ENCODE measurements around the gene RCC1.
A peak's percentile ranks its signal among the peaks of the same experiment; 100 is the strongest.
"Not testable (repeated sequence)": the region's sequence is repeated elsewhere in the genome, so short reads cannot be mapped to it uniquely, and the experiment has no call there.

RCC1 gene

DNA sequence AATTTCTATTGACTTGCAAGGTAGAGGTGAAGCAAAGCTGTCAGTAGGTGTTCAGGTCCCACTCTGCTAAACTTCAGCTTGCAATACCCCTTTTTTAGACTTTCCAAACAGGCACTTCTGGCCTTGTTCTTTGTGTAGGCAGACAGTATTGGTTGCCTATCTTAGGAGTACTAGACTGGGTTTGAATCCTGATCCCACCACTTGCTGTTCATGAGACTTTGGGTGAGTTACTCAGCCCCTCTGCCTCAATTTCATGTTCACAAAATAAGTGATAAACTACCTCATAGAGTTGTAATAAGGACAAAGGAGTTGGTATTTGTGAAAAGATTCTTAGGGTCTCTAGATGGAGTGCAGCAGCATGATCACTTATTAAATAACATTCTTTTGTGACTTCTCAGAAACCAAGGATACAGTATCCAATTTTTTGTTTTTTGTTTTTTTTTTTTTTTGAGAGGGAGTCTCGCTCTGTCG lies 5.2 kb downstream of the RCC1 start:
- no peak for DNase-seq (ENCODE audit: low read depth in 2 of 2)

DNA sequence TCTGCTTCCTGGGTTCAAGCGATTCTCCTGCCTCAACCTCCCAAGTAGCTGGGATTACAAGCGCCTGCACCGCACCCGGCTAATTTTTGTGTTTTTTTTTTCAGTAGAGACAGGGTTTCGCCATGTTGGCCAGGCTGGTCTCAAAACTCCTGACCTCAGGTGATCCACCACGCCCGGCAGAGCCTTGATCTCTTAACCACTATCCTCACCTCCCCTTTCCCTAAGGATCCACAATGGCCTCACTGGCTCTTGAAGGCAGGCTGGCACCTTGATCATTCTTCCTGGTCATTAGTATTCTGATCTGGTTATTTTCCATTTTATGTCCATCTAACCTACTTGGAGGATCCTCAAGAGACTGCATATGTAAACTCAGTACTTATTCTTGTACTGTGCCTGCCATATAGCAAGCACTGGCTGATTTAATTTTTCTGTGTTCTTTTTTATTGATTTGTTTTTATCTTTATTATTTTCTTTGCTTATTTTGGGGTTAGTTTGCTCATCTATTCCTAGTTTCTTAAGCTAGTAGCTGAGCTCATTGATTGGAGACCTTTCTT lies 6.3 kb downstream of the RCC1 start:
- no peak for DNase-seq (ENCODE audit: low read depth in 2 of 2)

DNA sequence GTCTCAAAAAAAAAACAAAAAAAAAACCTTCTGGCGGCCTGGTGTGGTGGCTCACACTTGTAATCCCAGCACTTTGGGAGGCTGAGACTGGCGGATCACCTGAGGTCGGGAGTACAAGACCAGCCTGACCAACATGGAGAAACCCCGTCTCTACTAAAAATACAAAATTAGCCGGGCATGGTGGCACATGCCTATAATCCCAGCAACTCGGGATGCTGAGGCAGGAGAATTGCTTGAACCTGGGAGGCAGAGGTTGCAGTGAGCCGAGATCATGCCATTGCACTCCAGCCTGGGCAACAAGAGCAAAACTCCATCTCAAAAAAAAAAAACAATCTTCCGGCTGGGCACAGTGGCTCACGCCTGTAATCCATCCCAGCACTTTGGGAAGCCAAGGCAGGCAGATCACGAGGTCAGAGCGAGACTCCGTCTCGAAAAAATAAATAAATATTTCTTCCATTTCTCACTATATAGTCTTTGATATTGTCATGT lies 8.6 kb downstream of the RCC1 start:
- DNase-seq (ENCODE audit: low read depth in 2 of 2) = not testable (repeated sequence)

DNA sequence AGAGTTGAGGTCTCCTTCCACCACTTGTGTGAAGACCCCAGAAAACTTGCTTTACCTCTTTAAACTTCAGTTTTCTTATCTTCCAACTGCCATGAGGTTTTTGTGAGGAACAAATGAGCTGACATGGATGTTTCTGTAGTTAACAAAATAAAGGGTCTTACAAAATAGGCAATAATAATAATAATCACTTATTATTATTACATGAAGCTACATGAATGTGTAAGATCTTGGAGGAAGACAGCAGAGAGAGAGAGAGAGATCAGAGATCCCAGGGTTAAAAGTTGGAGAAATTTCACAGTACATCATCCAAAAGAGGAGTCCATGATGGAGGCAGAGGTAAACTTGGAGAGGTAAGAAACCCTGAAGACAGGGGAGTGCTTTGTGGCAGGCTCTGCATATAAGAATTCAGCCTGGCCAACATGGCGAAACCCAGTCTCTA lies 10.7 kb downstream of the RCC1 start:
- DNase-seq (ENCODE audit: low read depth in 2 of 2) = no peak

DNA sequence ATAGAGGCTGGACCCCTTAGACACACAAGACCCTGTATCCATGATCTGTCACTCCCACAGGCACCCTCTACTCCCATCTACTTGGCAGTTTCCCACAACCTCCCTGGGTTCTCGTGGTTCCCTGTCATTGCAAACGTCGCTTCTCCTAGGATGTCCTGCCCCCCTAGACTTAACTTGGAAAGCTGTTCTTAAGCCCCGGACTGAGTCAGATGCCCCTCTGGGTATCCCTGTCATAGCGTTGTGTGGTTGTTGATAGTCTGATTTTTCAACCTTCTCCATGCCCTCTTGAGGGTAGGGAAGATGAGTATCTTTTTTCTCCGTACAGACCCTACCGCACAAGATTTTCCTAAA lies 11.8 kb downstream of the RCC1 start:
- no peak for DNase-seq (ENCODE audit: low read depth in 2 of 2)

DNA sequence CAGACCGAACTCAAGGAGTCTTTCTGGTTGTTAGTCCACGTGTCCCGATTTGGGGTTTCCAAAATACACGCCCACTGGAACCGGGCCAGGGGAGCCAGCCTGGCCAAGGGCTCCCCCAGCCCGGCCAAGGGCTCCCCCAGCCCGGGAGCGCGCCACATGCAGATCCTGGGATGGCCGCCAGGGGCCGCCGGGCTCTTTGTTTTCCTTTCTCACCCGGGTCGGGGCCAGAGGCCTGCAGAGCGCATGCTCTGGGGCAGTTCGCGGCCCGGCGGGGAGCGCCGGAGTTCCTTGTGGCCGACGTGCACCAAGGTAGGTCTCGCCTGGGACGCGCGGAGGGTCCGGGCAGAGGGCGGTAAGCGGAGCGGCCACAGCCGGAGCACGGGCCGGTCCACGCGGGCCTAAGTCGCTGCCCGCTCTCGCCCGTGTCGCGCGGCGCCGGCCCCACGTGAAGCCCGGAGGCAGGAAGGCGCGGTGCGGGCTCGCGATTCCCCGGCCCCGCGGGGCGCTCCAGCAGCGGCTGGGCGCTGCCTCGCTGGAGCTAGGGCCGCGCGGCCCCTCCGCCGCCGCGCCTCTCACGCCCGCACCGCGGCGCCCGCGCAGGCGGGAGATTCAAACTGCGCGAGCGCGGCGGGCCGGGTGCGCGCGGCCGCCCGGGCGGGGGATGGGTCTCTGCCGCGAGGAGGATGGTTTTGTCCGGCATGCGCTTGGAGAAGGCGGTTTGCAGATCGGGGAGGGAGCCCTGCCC lies 12.3 kb downstream of the RCC1 start:
- DNase-seq (ENCODE audit: low read depth in 2 of 2) = peak; percentile 88

DNA sequence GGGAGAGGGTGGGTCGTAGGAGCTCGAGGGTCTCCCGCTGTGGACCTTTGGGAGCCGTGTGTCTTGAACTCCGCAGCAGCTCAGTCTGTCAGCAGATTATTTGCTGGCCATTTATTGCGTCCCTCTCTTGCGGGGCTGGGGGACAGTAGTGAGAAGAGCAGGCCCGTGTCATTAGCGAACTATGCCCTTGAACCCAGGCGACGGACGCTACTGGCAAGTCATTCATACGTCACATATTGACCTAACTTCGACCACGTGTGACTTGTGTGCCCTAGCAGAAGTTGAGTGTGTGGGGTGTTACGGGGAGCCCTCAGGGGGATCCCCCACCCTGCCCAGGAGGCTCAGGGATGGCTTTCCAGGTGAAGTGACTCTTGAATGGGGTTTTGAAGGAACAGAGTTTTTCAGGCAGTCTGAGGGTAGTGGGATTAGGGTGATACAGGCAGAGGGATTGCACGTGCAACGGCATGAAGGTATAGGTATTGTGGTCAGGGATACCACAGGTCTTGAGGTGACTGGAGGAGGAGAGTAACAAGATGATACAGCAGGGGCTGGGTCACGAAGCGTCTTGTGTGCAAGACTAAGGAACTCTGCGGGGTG lies 13.0 kb downstream of the RCC1 start:
- DNase-seq (ENCODE audit: low read depth in 2 of 2) = no peak

DNA sequence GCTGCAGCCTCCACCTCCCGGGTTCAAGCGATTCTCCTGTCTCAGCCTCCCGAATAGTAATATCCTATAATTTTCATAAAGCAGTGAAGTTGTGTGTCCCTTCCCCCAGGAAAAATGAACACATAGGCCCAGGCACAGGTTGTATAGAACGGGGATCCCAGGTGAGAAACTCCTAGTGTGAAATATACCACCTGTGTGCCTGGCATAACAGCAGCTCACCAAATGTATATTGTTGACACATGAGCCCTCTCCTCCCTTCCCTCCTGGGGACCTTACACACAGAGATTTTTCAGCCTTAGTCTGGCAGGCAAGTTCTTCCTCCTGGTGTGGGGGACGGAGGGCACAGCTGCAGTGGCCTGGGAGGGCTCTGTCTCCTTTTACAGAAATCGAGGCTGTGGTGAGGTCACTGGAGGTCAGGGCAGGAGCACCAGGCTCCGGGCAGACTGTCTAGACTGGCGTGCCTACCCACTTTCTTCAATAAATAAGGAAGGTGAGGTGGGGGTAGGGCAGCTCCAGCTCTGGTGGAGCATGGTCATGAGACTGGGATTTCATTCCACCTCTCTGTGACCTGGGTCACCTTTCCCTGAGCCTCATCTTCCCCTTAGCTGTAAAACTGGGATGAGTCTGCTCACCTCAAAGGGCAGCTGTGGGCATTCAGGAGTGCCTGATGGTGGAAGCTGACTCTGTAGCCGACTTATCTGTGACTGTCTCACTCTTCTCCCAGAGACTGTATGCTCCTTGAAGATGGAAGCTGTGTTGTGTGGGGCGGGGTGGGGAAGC lies 14.3 kb downstream of the RCC1 start:
- DNase-seq (ENCODE audit: low read depth in 2 of 2) = no peak

DNA sequence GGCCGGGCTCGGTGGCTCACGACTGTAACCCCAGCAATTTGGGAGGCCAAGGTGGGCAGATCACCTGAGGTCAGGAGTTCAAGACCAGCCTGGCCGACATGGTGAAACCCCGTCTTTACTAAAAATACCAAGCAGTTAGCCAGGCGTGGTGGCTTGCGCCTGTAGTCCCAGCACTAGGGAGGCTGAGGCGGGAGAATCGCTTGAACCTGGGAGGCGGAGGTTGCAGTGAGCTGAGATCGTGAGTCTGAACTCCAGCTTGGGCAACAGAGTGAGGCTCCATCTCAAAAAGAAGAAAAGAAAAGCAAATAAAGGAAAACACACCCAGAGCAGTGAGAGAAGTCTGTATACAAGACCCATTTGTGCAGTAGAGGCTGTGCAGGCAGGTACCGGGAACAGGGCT lies 15.0 kb downstream of the RCC1 start:
- DNase-seq (ENCODE audit: low read depth in 2 of 2) = not testable (repeated sequence)

DNA sequence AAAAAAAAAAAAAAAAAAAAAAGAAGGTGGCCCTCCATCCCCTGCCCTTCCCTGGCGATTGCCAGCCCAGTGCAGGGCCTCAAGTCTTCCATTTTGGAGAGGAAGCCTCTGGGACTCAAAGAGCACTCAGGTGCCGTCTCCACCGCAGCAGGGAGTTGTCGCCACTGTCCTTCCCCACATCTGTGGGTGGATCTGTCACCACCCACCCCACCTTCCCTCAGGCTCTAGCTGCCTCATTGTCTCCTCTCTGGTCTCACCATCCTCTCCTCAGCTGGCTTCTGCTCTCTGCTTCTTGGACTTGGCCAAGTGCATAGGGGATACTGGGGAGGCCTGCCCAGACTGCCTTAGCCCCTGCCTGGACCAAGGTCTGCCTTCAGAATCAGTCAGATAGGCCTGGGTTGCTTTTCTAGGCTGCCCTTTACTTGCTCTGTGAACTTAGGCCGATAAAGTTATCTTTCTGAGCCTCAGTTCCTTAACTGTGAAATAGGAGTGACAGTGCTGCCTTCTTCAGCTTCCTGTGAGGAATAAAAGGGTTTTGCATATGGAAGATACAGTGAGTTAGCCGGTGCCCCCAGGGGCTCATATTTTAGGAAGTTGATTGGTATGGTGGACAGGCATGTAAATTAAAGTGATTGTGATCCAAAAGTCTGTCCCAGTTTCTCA lies 15.8 kb downstream of the RCC1 start:
- no peak for DNase-seq (ENCODE audit: low read depth in 2 of 2)

DNA sequence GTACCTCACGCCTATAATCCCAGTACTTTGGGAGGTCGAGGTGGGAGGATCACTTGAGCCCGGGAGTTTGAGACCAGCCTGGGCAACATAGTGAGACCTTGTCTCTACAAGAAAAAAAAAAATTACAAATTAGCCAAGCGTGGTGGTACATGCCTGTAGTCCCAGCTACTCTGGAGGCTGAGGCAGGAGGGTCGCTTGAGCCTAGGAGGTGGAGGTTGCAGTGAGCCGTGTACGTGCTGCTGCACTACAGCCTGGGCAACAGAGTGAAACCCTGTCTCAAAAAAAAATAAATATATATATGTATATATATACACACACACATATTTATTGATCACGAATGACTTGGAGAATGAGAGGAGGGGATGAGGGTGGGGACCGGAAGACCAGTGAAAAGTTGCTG lies 16.7 kb downstream of the RCC1 start:
- DNase-seq (ENCODE audit: low read depth in 2 of 2) = not testable (repeated sequence)

DNA sequence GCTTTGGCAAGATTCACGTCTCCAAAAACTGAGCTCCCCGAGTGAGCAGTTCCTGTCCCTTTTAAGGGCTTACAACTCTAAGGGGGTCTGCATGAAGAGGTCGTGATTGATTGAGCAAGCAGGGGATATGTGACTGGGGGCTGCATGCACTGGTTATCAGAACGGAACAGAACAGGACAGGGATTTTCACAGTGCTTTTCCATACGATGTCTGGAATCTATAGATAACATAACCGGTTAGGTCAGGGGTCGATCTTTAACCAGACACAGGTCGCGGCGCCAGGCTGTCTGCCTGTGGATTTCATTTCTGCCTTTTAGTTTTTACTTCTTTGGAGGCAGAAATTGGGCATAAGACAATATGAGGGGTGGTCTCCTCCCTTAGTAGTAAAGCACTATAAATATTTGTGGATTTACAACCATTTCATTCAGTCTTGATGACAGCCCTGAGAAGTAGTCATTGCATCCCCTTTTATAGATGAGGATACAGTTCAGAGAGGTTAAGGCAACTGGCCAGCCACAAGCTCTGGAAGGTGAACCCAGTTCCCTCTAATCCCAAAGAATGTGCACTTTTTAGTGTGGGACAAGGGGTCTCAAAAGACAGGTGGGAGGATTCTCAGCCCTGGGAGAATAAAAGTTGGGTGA lies 19.3 kb downstream of the RCC1 start:
- DNase-seq (ENCODE audit: low read depth in 2 of 2) = not testable (repeated sequence)

DNA sequence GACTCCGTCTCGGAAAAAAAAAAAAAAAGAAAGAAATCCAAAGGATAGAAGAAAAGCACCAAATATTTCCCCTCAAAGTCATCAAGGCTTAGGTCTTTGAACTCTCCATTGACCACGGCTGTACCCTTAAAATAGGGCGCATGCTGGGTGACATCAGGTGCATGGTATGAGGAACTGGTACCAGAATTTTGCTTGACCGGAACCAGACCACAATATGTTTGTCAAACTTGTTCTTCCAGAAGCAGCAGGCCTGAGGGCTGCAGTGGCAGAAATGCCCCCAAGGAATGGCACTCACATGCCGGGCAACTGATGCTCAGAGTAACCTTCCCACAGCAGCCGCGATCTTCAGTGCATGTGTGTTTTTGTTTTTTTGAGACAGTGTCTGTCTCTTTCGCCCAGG lies 21.0 kb downstream of the RCC1 start:
- DNase-seq (ENCODE audit: low read depth in 2 of 2) = no peak

DNA sequence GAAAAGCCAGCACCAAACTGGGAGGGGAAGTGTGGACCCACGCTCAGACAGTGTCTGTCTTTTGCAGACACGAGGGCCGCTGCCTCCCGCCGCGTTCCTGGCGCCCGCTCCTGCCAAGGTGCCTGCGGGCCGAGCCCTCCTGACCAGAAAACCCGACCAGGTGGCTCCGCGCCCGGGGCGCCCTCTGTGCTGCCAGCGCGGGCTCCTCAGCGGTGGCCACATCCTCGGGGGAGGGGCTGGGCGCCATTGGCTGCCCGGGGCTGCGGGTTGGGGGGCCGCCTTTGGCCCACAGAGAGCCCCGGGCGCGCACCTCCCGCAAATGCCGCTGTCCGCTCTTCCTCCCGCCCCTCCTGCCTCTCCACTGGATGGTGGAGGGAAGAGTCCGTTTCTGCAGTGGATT lies 24.6 kb downstream of the RCC1 start:
- DNase-seq (ENCODE audit: low read depth in 2 of 2) = no peak

DNA sequence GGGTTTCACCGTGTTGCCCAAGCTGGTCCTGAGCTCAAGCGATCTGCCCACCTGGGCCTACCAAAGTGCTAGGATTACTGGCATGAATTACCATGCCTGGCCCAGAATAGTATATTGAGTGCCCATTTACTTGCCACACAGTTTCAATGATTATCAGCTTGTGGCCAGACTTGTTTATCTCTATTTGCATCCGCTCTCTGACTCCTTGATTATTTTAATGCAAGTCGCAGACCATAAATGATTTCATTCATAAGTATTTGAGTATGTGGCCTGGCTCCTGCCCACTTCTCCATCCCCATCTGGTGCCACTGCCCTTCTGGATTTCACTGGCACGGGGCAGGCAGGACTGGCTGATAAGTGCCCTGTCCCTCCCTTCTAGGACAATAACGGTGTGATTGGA lies 28.8 kb downstream of the RCC1 start:
- DNase-seq (ENCODE audit: low read depth in 2 of 2) = no peak

DNA sequence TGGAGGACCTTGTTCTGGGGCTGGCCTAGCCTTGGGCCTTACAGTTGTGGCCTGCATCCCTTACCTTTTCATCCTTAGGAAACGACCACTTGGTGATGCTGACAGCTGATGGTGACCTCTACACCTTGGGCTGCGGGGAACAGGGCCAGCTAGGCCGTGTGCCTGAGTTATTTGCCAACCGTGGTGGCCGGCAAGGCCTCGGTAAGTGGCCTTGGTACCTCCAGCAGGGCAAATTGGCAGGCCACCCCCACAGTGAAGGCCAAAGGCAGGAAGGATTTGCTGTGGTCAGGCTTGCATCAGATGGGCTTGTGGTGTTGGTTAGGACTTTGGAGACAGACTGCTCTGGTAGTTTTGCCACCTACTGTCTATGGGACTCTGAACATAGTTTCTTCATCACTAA lies 29.3 kb downstream of the RCC1 start:
- no peak for DNase-seq (ENCODE audit: low read depth in 2 of 2)

DNA sequence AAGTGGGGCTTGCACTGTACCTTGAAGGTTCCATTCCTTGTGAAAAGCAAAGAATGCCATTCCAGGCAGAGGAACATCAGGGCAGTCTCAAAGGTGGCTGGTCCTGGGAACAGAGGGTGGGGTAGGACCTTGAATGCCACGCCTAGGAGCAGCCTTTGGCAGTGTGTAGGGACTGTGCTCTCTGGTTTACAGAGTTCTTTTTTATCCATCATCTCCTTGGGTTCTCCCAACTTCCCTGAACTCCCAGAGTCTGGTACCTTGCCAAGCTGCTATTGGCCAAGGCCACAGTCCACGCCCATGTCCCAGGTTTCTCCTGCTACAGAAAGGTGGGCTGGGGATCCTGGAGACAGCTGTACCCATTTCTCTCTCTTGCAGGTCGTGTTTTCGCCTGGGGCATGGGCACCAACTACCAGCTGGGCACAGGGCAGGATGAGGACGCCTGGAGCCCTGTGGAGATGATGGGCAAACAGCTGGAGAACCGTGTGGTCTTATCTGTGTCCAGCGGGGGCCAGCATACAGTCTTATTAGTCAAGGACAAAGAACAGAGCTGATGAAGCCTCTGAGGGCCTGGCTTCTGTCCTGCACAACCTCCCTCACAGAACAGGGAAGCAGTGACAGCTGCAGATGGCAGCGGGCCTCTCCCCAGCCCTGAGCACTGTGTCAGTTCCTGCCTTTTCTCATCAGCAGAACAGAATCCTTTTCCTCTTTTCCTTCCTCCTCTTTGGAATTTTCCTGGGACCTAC lies 31.8 kb downstream of the RCC1 start:
- DNase-seq (ENCODE audit: low read depth in 2 of 2) = no peak

DNA sequence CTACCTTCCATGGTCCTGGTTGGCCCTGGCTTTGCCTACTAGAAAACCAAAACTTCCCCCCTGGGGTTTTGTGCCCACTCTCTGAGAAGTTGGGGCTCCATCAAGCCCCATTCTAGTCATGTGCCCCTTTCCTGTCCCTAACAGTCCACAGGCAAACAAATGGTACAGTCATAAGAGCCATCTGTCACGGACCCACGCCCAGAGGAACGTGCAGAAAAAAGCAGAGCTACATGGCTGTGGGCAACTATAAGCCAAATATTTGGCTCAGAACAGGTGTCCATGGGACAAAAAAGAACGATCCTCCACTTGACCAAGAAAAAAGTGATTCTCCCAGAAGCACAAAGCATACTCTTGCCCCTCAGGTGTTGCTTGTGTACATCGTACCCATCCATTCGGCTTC lies 32.4 kb downstream of the RCC1 start:
- no peak for DNase-seq (ENCODE audit: low read depth in 2 of 2)

DNA sequence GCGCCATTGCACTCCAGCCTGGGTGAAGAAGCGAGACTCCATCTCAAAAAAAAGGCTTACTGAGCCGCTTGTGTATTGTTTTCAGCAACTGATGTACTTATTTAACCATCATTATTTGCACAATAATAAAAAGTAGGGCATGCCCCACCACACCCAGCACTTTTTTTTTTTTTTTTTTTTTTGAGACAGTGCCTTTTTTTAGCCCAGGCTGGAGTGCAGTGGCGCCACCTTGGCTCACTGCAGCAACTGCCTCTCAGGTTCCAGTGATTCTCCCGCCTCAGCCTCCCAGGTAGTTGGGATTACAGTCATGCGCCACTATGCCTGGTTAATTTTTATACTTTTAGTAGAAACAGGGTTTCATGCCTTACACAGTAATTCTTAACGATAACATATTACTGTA lies 34.8 kb downstream of the RCC1 start:
- no peak for DNase-seq (ENCODE audit: low read depth in 2 of 2)

DNA sequence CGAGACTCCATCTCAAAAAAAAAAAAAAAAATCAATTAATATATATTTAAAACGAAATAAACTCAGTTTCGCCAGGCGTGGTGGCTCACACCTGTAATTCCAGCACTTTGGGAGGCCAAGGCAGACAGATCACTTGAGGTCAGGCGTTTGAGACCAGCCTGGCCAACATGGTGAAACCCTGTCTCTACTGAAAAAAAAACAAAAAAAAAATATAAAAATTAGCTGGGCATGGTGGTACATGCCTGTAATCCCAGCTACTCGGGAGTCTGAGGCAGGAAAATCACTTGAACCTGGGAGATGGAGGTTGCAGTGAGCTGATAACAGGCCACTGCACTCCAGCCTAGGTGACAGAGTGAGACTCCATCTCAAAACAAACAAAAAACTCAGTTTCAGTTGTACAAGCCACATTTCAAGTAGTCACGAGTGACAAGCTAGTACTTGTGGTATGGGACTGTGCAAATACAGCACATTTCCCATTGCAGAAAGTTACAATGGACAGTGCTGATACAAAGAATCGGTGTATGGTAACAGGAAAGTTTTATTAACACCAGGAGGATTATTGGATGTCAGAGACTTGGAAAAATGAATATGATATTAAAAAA lies 35.7 kb downstream of the RCC1 start:
- not testable (repeated sequence) for DNase-seq (ENCODE audit: low read depth in 2 of 2)
